CD4-positive, alpha-beta T cell (primary cell): ENCODE measurements around the gene PHETA1. TPM values are rescaled to one million over a fixed set of nuclear protein-coding genes. Genes with fewer than 3 reads are reported as not detected.

Source experiments
- ATAC-seq: fragments of 200-7000 bp; cut with Tn5 transposase; one replicate; pipeline ENCODE4 v1.10.0; 2022; ENCODE audit warnings: mild to moderate bottlenecking; ENCODE audit not compliant: poor library complexity
- CTCF ChIA-PET: fragments of 350-600 bp; sonication (Branson Sonifier 250); formaldehyde crosslinking; loops from one replicate; lab custom pipeline; 2021; ENCODE audit warnings: antibody characterized with exemption, inconsistent platforms; lab: Charles Lee
- POLR2A ChIA-PET: fragments of 350-600 bp; sonication (Branson Sonifier 250); formaldehyde crosslinking; loops from one replicate; lab custom pipeline; 2021; ENCODE audit warnings: antibody characterized with exemption, inconsistent platforms; lab: Charles Lee
- DNase-seq, 14 experiments: peaks; one replicate each; pipeline ENCODE4 v3.0.0-alpha.2; 2013 to 2020; ENCODE audit warnings: mixed read lengths in 2 of 14
- H3K27ac ChIP-seq, 2 donors: one replicate each; pipeline versions ENCODE4 v1.5.1 to v1.7.0; 2013; ENCODE audit warnings: low read length in 2 of 2, low read depth in 1 of 2, mild to moderate bottlenecking in 1 of 2
- H3K27me3 ChIP-seq, 2 experiments: 1 replicate in 1 of 2; 2 replicates in 1 of 2; pipeline versions ENCODE4 v1.6.1 to v1.7.0; 2013; ENCODE audit warnings: low read length in 2 of 2, control low read depth in 1 of 2, mild to moderate bottlenecking in 1 of 2, moderate library complexity in 1 of 2; ENCODE audit not compliant: insufficient read depth in 2 of 2, control insufficient read depth in 1 of 2
- H3K36me3 ChIP-seq: one replicate; pipeline ENCODE4 v1.6.1; 2013; ENCODE audit warnings: low read length, control low read depth; ENCODE audit not compliant: insufficient read depth
- H3K4me1 ChIP-seq: one replicate; pipeline ENCODE4 v1.6.1; 2013; ENCODE audit warnings: low read length, control low read depth; ENCODE audit not compliant: insufficient read depth
- H3K4me3 ChIP-seq: one replicate; pipeline ENCODE4 v1.5.1; 2013; ENCODE audit warnings: mild to moderate bottlenecking, low read length, moderate library complexity
- H3K9me3 ChIP-seq, 2 experiments: 1 replicate in 1 of 2; 2 replicates in 1 of 2; pipeline versions ENCODE4 v1.6.1 to v1.7.0; 2013; ENCODE audit warnings: low read length in 2 of 2, mild to moderate bottlenecking in 2 of 2, control low read depth in 1 of 2, moderate library complexity in 1 of 2; ENCODE audit not compliant: control insufficient read depth in 1 of 2, insufficient read depth in 1 of 2
- H3K27ac Mint-ChIP-seq: one replicate; pipeline ENCODE4 v1.8.0; 2020; ENCODE audit warnings: mixed read lengths
- H3K27me3 Mint-ChIP-seq: one replicate; pipeline ENCODE4 v1.8.0; 2021; ENCODE audit warnings: mixed read lengths
- H3K36me3 Mint-ChIP-seq: one replicate; pipeline ENCODE4 v1.8.0; 2021; ENCODE audit warnings: low read depth, mixed read lengths
- H3K4me1 Mint-ChIP-seq: one replicate; pipeline ENCODE4 v1.8.0; 2021; ENCODE audit warnings: low read depth, mixed read lengths
- H3K4me3 Mint-ChIP-seq: one replicate; pipeline ENCODE4 v1.8.0; 2020; ENCODE audit warnings: mild to moderate bottlenecking, mixed read lengths
- H3K9me3 Mint-ChIP-seq: one replicate; pipeline ENCODE4 v1.8.0; 2020; ENCODE audit warnings: mixed read lengths
- intact Hi-C, 2 experiments: fragments of 100-400 bp; cut with DNase I in 1 of 2; cut with micrococcal nuclease in 1 of 2; formaldehyde crosslinking; loops; one replicate each; pipeline versions ENCODE4 v1.15.1 to v1.9.0; 2023 to 2025; cut with DNase I, micrococcal nuclease
- total RNA-seq, 174 experiments: library from RNA in 2 of 174; stranded (reverse) in 2 of 174; gene quantifications; one replicate each; pipeline ENCODE4 v1.2.3 and lab custom pipeline; 2021 to 2026
- TF ChIP-seq, protein P1 (sequence below): fragments of 200-600 bp; IDR thresholded peaks from one replicate; pipeline ENCODE4 v1.8.0; 2022; ENCODE audit warnings: antibody characterized with exemption, mild to moderate bottlenecking

Gene PHETA1
- total RNA-seq, 2 experiments from 2014 or later = 1.3 to 1.7 TPM

DNA sequence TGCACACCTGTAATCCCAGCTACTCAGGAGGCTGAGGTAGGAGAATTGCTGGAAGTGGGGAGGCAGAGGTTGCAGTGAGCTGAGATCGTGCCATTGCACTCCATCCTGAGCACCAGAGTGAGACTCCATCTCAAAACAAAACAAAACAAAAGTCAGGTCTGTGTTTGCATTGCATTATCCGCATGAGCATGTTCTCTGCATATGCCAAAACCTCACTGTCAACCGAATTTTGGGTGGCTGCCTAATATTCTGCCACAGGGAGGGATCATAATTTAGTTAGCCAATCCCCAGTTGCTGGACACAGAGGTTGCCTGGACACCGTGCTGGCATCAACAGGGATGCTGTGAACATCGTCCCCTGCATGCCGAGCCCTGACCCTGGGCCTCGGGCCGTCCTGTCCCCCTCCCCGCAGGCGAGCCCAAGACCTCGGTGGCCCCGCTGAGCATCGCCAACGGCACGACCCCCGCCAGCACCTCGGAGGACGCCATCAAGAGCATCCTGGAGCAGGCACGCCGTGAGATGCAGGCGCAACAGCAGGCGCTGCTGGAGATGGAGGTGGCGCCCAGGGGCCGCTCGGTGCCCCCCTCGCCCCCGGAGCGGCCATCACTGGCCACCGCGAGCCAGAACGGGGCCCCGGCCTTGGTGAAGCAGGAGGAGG is 49.2 kb downstream of the PHETA1 start:
- Mint-ChIP-seq H3K27ac (no peak overlapping the region), H3K27me3 (peaks cover 10% of the 10 kb centered on the region), H3K4me3 (no peak overlapping the region), H3K4me1 (no peaks in the 10 kb centered on the region), H3K9me3 (no peaks in the 10 kb centered on the region), H3K36me3 (no peaks in the 10 kb centered on the region)
- Histone ChIP-seq H3K4me1 (no peaks in the 10 kb centered on the region), H3K36me3 (no peaks in the 10 kb centered on the region), H3K4me3 (no peak overlapping the region), H3K27ac (no peak overlapping the region), H3K27me3 (no peaks in the 10 kb centered on the region), H3K9me3 (no peaks in the 10 kb centered on the region)
- ATAC-seq (no peak), DNase-seq (no peak)
- TF ChIP-seq, protein P1, sequence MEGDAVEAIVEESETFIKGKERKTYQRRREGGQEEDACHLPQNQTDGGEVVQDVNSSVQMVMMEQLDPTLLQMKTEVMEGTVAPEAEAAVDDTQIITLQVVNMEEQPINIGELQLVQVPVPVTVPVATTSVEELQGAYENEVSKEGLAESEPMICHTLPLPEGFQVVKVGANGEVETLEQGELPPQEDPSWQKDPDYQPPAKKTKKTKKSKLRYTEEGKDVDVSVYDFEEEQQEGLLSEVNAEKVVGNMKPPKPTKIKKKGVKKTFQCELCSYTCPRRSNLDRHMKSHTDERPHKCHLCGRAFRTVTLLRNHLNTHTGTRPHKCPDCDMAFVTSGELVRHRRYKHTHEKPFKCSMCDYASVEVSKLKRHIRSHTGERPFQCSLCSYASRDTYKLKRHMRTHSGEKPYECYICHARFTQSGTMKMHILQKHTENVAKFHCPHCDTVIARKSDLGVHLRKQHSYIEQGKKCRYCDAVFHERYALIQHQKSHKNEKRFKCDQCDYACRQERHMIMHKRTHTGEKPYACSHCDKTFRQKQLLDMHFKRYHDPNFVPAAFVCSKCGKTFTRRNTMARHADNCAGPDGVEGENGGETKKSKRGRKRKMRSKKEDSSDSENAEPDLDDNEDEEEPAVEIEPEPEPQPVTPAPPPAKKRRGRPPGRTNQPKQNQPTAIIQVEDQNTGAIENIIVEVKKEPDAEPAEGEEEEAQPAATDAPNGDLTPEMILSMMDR = no peak
- POLR2A ChIA-PET = no interaction called here
- intact Hi-C loops = no loop called here
- CTCF ChIA-PET = no interaction called here

- Histone ChIP-seq H3K27me3 (no peaks in the 10 kb centered on the region), H3K4me1 (peaks cover 5% of the 10 kb centered on the region), H3K9me3 (no peaks in the 10 kb centered on the region), H3K27ac (no peak overlapping the region), H3K4me3 (no peak overlapping the region), H3K36me3 (no peaks in the 10 kb centered on the region)
- POLR2A ChIA-PET = no interaction called here
- Mint-ChIP-seq H3K4me1 (peaks cover 6% of the 10 kb centered on the region), H3K4me3 (no peak overlapping the region), H3K27ac (no peak overlapping the region), H3K9me3 (no peaks in the 10 kb centered on the region), H3K27me3 (peaks cover 17% of the 10 kb centered on the region), H3K36me3 (no peaks in the 10 kb centered on the region)
- TF ChIP-seq, protein P1 = no peak
- DNase-seq = no peak
- ATAC-seq = no peak
- CTCF ChIA-PET = no interaction called here
- intact Hi-C loops = no loop called here
Measured at GRCh38 chr12:111318450-111318849, 50.4 kb downstream of the PHETA1 start.

- no peak overlapping the region for H3K4me3 ChIP-seq
- POLR2A ChIA-PET = no interaction called here
- TF ChIP-seq, protein P1 = no peak
Measured at GRCh38 chr12:111316671-111317070, 52.2 kb downstream of the PHETA1 start.

More at GRCh38 chr12:111316671-111317070, 52.2 kb downstream of the PHETA1 start:
- ATAC-seq (no peak), DNase-seq (no peak)
- H3K4me1 Mint-ChIP-seq = peaks cover 6% of the 10 kb centered on the region
- Histone ChIP-seq H3K27me3 (no peaks in the 10 kb centered on the region), H3K36me3 (no peaks in the 10 kb centered on the region), H3K4me1 (peaks cover 5% of the 10 kb centered on the region), H3K9me3 (no peaks in the 10 kb centered on the region), H3K27ac (no peak overlapping the region)
- H3K9me3 Mint-ChIP-seq = no peaks in the 10 kb centered on the region
- H3K4me3 Mint-ChIP-seq = no peak overlapping the region
- H3K27ac Mint-ChIP-seq = no peak overlapping the region
- CTCF ChIA-PET = no interaction called here
- H3K27me3 Mint-ChIP-seq = peaks cover 17% of the 10 kb centered on the region
- no peaks in the 10 kb centered on the region for H3K36me3 Mint-ChIP-seq
- intact Hi-C loops = no loop called here
